CD4-positive, alpha-beta T cell treated with Interferon alpha-2 for 1 hour (primary cell): ENCODE measurements around the gene CX3CL1.
"Not testable (repeated sequence)": the region's sequence is repeated elsewhere in the genome, so short reads cannot be mapped to it uniquely, and the experiment has no call there.

Source experiments
- DNase-seq, 2 donors: peaks; one replicate each; pipeline ENCODE4 v3.0.0-alpha.2; 2020 to 2022

CX3CL1 gene

DNA sequence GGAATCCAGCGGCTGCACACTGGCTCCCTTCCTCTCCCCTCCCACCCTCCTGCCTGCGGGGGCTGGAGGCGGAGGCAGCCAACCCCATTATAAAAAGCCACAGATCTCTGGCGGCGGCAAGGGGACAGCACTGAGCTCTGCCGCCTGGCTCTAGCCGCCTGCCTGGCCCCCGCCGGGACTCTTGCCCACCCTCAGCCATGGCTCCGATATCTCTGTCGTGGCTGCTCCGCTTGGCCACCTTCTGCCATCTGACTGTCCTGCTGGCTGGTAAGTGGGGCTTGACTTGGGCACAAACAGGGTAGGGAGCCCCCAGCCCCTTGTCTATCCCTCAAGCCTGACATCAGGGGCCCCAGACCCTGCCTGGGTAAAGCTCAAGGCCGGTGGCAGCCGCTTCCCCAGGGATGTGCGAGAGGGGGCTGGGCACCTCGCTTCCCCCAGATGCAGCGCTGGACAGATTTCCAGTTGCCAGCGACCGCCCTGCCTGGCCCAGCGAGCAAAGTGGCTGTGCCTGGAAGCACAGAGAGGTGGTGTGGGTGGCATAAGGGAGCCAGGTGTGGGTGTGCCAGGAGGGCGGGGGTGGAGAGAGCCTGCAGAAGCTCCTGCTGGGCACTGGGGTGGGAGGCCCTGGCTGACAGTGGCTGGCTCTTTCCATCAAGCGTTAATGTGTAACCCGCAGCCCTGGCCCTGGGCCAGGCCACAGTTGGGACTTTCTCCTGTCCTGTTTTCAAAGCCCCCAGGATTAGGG is at the start of gene CX3CL1:
Gene CX3CL1 (plus strand): TSS at position 119 of the 745 bp plus-strand sequence. CDS start 79 bp downstream, at position 198.
- DNase-seq: no peak

DNA sequence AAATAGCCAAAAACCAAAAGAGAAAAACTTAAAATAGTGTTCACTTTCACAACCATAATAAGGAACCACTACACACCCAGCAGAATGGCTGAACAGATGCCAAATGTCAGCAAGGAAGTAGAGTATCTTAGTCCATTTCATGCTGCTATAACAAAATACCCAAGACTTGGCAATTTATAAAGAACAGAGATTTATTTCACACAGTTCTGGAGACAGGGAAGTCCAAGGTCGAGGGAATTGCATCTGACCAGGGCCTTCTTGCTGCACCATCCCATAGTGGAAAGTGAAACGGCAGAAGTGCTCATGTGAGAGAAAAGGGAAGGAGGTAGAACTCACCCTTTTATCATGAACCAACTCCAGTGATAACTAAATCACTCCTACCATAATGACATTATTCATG is 47.5 kb upstream of the CX3CL1 start:
- DNase-seq: no peak

DNA sequence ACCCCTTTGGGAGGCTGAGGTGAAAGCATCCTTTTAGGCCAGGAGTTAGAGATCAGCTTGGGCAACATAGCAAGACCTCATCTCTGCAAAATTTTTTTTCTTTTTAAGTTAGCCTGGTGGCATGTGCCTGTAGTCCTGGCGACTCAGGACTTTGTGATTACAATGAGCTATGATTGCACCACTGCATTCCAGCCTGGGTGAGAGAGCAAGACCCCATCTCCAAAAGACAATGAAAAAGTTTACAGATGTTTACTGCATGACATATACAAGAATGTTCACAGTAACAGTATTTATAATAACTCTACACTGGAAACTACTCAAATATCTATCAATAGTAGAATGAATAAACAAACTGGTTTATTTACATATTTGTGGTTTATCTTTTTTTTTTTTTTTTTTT is 46.8 kb upstream of the CX3CL1 start:
- no peak for DNase-seq

DNA sequence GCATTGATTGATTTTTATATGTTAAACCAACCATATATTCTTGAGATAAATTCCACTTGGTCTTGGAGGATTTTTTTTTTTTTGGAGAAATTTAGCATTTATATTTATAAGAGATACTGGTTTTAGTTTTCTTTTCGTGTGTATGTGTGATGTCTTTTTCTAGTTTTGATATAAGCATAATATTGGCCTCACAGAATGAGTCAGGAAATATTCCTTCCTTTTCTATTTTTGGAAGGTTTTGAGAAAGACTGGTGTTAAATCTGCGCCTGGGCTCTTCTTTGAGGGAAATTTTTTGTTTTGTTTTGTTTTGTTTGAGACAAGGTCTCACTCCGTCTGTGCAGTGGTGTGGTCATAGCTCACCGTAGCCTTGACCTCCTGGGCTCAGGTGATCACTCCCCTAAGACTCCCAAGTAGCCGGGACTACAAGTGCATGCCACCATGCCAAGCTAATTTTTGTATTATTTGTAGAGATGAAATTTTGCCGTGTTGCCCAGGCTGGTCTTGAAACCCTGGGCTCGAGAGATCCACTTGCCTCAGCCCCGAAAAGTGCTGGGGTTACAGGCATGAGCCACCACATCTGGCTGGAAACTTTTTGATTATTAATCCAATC is 42.5 kb upstream of the CX3CL1 start:
- no peak for DNase-seq

GRCh38 chr16:57331355-57331754 is 40.9 kb upstream of the CX3CL1 start:
- no peak for DNase-seq

DNA sequence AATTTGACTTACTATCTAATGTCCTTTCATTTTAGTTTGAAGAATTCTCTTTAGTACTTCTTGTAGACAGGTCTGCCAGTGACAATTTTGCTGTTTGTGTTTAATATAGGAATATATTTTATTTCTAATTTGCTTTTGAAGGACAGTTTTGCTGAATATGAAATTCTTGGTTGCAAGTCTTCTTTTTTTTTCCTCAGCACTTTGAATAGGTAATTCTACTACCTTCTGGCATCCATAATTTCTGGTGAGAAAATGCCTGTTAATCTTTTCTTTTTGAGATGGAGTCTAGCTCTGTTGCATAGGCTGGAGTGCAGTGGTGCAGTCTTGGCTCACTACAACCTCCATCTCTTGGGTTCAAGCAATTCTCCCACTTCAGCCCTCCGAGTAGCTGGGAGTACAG is 38.9 kb upstream of the CX3CL1 start:
- DNase-seq: no peak

DNA sequence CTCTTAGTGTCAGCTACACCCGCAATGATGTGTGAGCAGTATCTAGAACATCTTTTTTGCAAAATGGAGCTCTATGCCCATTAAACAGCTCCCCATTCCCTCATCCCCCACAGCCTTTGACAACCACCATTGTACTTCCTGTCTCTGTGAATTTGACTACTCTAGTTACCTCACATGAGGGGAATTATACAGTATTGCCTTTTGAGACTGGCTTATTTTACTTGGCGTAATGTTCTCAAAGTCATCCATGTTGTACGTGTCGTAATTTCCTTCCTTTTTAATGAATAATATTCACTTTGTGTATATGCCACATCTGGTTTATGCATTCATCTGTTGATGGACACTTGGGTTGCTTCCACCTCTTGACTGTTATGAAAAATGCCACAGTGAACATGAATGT is 36.9 kb upstream of the CX3CL1 start:
- no peak for DNase-seq

DNA sequence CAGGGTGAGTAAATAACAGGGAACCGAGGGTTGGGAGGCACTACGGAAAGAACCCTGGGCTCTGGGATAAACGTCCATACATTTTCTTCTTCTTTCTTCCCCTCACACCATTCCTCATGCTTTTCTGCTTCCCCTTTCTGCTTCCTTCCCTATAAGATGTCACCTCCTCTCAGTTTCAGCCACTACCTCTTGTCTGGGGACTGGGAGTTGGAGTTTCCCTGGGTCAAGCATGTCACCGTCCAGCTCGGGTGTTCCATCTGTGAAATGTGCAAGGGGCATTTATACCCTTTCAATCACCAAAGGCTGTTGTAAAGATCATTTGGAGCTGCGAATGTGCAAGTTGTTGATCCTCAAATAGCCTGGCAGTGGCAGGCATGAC is 31.2 kb upstream of the CX3CL1 start:
- no peak for DNase-seq

DNA sequence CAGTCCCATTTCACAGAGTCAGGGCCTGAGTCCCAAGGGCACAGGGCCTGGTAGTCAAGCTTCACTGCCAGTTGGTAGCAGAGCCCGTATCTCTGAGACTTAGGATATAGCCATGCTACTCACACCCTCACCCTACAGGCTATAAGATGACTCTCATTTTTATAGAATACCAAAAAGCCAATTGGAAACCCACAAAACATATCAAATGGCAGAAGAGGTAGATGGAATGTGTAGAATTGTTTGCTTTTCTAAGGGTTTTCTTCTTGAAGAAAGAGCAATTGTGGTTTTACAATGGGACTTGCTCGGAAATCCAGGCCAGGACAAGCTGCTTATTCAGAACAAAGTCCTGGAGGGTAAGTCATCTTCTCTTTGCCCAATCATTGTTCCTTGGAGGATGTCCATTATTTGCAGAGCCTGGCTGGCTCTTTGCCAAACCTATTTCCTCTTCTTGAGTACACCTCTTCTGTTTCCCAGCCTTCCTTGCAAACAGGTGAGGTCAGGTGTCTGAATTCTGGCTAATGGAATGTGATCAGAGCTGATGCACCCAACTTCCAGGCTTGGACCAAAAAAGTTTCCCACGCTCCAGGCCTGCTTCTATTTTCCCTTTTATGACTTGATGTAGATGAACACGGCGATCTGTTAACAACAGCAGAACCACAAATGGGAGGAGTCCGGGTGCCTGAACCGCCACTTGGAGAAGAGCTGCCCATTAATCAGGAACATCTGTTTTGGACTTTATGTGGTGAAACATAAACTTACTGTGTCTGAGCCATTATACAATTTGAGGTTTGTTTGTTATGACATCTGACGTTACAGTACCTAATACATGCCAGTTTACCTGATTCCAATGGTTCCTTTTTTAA is 30.6 kb upstream of the CX3CL1 start:
- no peak for DNase-seq

- DNase-seq: not testable (repeated sequence)
Observed at GRCh38 chr16:57342606-57343005, 29.7 kb upstream of the CX3CL1 start.

DNA sequence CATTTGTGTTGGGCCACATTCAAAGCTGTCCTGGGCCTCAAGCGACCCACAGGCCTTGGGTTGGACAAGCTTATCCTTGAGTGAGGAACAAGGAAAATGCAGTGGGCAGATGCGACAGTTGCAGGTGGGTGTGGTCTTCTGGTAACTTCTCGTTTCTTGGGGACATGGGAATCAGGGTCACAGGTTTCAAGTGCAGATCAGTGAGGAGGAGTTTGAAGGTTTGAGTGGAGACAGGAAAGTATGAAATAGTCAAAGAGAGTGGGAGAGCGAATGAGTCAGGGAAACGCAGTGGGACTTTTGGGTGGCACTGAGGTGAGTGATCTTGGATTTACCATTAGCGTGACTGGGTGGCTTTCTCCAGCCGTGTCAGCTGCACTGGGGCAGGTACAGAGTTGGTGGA is 29.1 kb upstream of the CX3CL1 start:
- no peak for DNase-seq

DNA sequence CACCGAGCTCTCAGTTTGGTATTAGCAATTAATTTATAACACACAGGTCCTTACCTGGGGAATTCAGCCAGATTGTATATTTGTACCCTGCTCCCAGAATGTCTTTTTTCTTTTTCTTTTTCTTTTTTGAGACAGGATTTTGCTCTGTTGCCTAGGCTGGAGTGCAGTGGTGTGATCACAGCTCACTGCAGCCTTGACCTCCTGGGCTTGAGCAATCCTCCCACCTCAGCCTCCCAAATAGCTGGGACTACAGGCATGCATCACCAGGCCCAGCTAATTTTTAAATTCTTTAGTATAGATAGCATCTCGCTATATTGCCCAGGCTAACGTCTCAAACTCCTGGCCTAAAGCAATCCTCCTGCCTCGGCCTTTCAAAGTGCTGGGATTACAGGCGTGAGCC is 28.2 kb upstream of the CX3CL1 start:
- not testable (repeated sequence) for DNase-seq

GRCh38 chr16:57345021-57345420 is 27.3 kb upstream of the CX3CL1 start:
- DNase-seq: no peak

DNA sequence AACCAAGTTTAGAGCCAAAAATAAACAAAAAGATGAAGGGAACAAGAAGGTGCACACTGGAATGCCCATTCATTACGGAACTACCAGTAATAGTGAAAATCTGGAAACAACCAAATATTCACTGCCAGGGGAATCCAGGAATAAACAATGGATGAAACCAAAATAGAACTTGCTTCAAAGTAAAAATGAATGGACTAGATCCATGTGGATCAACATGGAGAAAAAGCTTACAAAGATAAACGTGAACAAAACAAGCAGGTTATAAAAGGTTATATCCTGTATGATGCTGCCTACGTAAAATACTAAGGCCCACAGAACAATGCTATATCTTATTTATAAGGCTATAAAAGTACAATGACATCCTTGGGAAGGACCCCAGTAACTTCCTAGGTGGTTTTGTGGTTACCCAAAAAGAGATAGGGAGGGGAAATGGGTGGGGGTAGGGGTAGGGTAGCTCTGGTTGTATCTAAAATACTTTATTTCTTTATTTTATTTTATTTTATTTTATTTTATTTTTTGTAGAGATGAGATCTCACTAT is 26.6 kb upstream of the CX3CL1 start:
- DNase-seq: no peak

GRCh38 chr16:57347858-57348257 is 24.4 kb upstream of the CX3CL1 start:
- no peak for DNase-seq

- no peak for DNase-seq
Observed at GRCh38 chr16:57348327-57348726, 24.0 kb upstream of the CX3CL1 start.

- DNase-seq: peak; percentile 6 to 69
Observed at GRCh38 chr16:57349212-57350031, 22.9 kb upstream of the CX3CL1 start.

- DNase-seq: no peak
Observed at GRCh38 chr16:57352636-57353047, 19.6 kb upstream of the CX3CL1 start.

GRCh38 chr16:57354311-57354710 is 18.0 kb upstream of the CX3CL1 start:
- DNase-seq: no peak

GRCh38 chr16:57355898-57356414 is 16.3 kb upstream of the CX3CL1 start:
- no peak for DNase-seq

DNA sequence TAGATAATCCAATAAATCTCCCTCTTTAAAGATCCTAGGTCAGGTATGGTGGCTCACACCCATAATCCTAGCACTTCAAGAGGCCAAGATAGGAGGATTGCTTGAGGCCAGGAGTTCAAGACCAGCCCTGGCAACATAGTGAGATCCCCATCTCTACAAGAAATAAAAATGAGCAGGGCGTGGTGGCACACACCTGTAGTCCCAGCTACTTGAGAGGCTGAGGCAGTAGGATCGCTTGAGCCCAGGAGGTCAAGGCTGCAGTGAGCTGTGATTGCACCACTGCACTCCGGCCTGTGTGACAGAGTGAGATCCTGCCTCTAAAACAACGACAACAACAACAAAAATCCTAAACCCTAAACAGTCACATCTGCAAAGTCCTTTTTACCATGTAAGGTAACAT is 15.7 kb upstream of the CX3CL1 start:
- DNase-seq: no peak

- DNase-seq: no peak
Observed at GRCh38 chr16:57357330-57358085, 14.8 kb upstream of the CX3CL1 start.
